ENCODE results near the gene SCFD2. TPM values are rescaled to one million over a fixed set of nuclear protein-coding genes. Genes with fewer than 3 reads are reported as not detected.

SCFD2 gene
- total and polyA plus RNA-seq, 4 donors: 5.2 to 28.7 (median 16.4) TPM

- H3K4me3 ChIP-seq: no peak overlapping the region
- no peak overlapping the region for H3K27ac ChIP-seq (ENCODE audit: low read depth in 1 of 2, low read length in 1 of 2)
- H3K4me1 ChIP-seq (ENCODE audit: control insufficient read depth in 5 of 5, insufficient read depth in 5 of 5, low read length in 5 of 5): peaks cover 0 to 24% (median 4%) of the 10 kb centered on the region in 5 donors
- H3K27me3 ChIP-seq (ENCODE audit: control insufficient read depth in 3 of 3, insufficient read depth in 3 of 3, low read length in 2 of 3): no peaks in the 10 kb centered on the region
- DNase-seq (no peak), ATAC-seq (ENCODE audit: insufficient read depth, low FRiP score) (no peak)
- no peak overlapping the region for H3K9ac ChIP-seq (ENCODE audit: insufficient read depth in 1 of 2, low read length in 2 of 2)
- H3K36me3 ChIP-seq (ENCODE audit: control insufficient read depth in 4 of 4, insufficient read depth in 4 of 4, low read length in 4 of 4): peaks cover 0 to 3% (median 0%) of the 10 kb centered on the region in 4 donors
- WGBS, 2 donors: 98 to 99% methylated on average over 2 of the region's 2 CpGs
- no peak for TF ChIP-seq CTCF (IDR thresholded peaks at IDR 0.05; ENCODE audit: control extremely low read depth, extremely low read depth)
- peaks cover 0 to 4% (median 0%) of the 10 kb centered on the region in 4 donors for H3K9me3 ChIP-seq (ENCODE audit: control insufficient read depth in 4 of 4, insufficient read depth in 3 of 4, low read length in 3 of 4)
Observed at GRCh38 chr4:53152467-53152866, 213.4 kb downstream of the SCFD2 start.

GRCh38 chr4:53151489-53151788 is 214.4 kb downstream of the SCFD2 start:
- DNase-seq: no peak
- no peaks in the 10 kb centered on the region for H3K27me3 ChIP-seq (ENCODE audit: control insufficient read depth in 3 of 3, insufficient read depth in 3 of 3, low read length in 2 of 3)
- no peak overlapping the region for H3K4me3 ChIP-seq
- peaks cover 0 to 16% (median 4%) of the 10 kb centered on the region in 5 donors for H3K4me1 ChIP-seq (ENCODE audit: control insufficient read depth in 5 of 5, insufficient read depth in 5 of 5, low read length in 5 of 5)
- H3K36me3 ChIP-seq (ENCODE audit: control insufficient read depth in 4 of 4, insufficient read depth in 4 of 4, low read length in 4 of 4): peaks cover 0 to 3% (median 0%) of the 10 kb centered on the region in 4 donors
- WGBS, 2 donors: 79 to 87% methylated on average over 3 of the region's 3 CpGs
- ATAC-seq (ENCODE audit: insufficient read depth, low FRiP score): no peak
- TF ChIP-seq CTCF (IDR thresholded peaks at IDR 0.05; ENCODE audit: control extremely low read depth, extremely low read depth): no peak
- no peak overlapping the region for H3K9ac ChIP-seq (ENCODE audit: insufficient read depth in 1 of 2, low read length in 2 of 2)
- peaks cover 0 to 4% (median 0%) of the 10 kb centered on the region in 4 donors for H3K9me3 ChIP-seq (ENCODE audit: control insufficient read depth in 4 of 4, insufficient read depth in 3 of 4, low read length in 3 of 4)
- H3K27ac ChIP-seq (ENCODE audit: low read depth in 1 of 2, low read length in 1 of 2): no peak overlapping the region

- 61 to 69% methylated on average over 4 of the region's 4 CpGs for WGBS, 2 donors
- H3K4me1 ChIP-seq (ENCODE audit: control insufficient read depth in 5 of 5, insufficient read depth in 5 of 5, low read length in 5 of 5): peaks cover 0 to 15% (median 4%) of the 10 kb centered on the region in 5 donors
- no peak overlapping the region for H3K9ac ChIP-seq (ENCODE audit: insufficient read depth in 1 of 2, low read length in 2 of 2)
- no peak for ATAC-seq (ENCODE audit: insufficient read depth, low FRiP score)
- peaks cover 0 to 3% (median 0%) of the 10 kb centered on the region in 4 donors for H3K36me3 ChIP-seq (ENCODE audit: control insufficient read depth in 4 of 4, insufficient read depth in 4 of 4, low read length in 4 of 4)
- H3K27me3 ChIP-seq (ENCODE audit: control insufficient read depth in 3 of 3, insufficient read depth in 3 of 3, low read length in 2 of 3): no peaks in the 10 kb centered on the region
- H3K27ac ChIP-seq (ENCODE audit: low read depth in 1 of 2, low read length in 1 of 2): no peak overlapping the region
- peaks cover 0 to 4% (median 0%) of the 10 kb centered on the region in 4 donors for H3K9me3 ChIP-seq (ENCODE audit: control insufficient read depth in 4 of 4, insufficient read depth in 3 of 4, low read length in 3 of 4)
- no peak overlapping the region for H3K4me3 ChIP-seq
- TF ChIP-seq CTCF (IDR thresholded peaks at IDR 0.05; ENCODE audit: control extremely low read depth, extremely low read depth): no peak
- peak in 2 of 3 donors; percentile 55 to 66 for DNase-seq
Observed at GRCh38 chr4:53150631-53151488, 215.0 kb downstream of the SCFD2 start.

All from lung (tissue), 12 donors.